ENCODE data around the gene MAOB.
"Not testable (repeated sequence)": the region's sequence is repeated elsewhere in the genome, so short reads cannot be mapped to it uniquely, and the experiment has no call there.

MAOB gene

GRCh38 chrX:43882294-43882681 is at the start of gene MAOB:
Gene MAOB, minus strand, starts transcription at chrX:43882450. Its CDS starts 151 bp downstream, at chrX:43882299.
- H3K4me3 ChIP-seq (ENCODE audit: low read length), result no peak within 1 kb of the TSS
- peak; percentile 24 for DNase-seq (ENCODE audit: low read depth)

GRCh38 chrX:43922032-43922431 is 39.8 kb upstream of the MAOB start:
- not testable (repeated sequence) for H3K4me3 ChIP-seq (ENCODE audit: low read length); DNase-seq (ENCODE audit: low read depth)

More at GRCh38 chrX:43882294-43882681, at the start of gene MAOB:
- no peak for TF ChIP-seq CTCF (IDR thresholded peaks at IDR 0.05; ENCODE audit: insufficient read depth, low read depth, low read length, missing control alignments)

- not testable (repeated sequence) for DNase-seq (ENCODE audit: low read depth); H3K4me3 ChIP-seq (ENCODE audit: low read length)
Observed at GRCh38 chrX:43910772-43911171, 28.5 kb upstream of the MAOB start.

GRCh38 chrX:43910012-43910411 is 27.8 kb upstream of the MAOB start:
- no peak for DNase-seq (ENCODE audit: low read depth)
- H3K4me3 ChIP-seq (ENCODE audit: low read length), result no peak overlapping the region
- TF ChIP-seq CTCF (IDR thresholded peaks at IDR 0.05; ENCODE audit: insufficient read depth, low read depth, low read length, missing control alignments), result no peak

GRCh38 chrX:43909141-43909540 is 26.9 kb upstream of the MAOB start:
- H3K4me3 ChIP-seq (ENCODE audit: low read length), result no peak overlapping the region
- TF ChIP-seq CTCF (IDR thresholded peaks at IDR 0.05; ENCODE audit: insufficient read depth, low read depth, low read length, missing control alignments), result no peak
- no peak for DNase-seq (ENCODE audit: low read depth)

GRCh38 chrX:43899878-43900815 is 17.9 kb upstream of the MAOB start:
- no peak for DNase-seq (ENCODE audit: low read depth)
- H3K4me3 ChIP-seq (ENCODE audit: low read length), result no peak overlapping the region
- no peak for TF ChIP-seq CTCF (IDR thresholded peaks at IDR 0.05; ENCODE audit: insufficient read depth, low read depth, low read length, missing control alignments)

- H3K4me3 ChIP-seq (ENCODE audit: low read length), result no peak overlapping the region
- no peak for TF ChIP-seq CTCF (IDR thresholded peaks at IDR 0.05; ENCODE audit: insufficient read depth, low read depth, low read length, missing control alignments)
- DNase-seq (ENCODE audit: low read depth), result no peak
Observed at GRCh38 chrX:43898406-43899035, 16.3 kb upstream of the MAOB start.

- no peak for TF ChIP-seq CTCF (IDR thresholded peaks at IDR 0.05; ENCODE audit: insufficient read depth, low read depth, low read length, missing control alignments)
- H3K4me3 ChIP-seq (ENCODE audit: low read length), result no peak overlapping the region
- DNase-seq (ENCODE audit: low read depth), result no peak
Observed at GRCh38 chrX:43897290-43897689, 15.0 kb upstream of the MAOB start.

Data from epithelial cell of esophagus (primary cell).